IPS-15b (cell line): ENCODE measurements around the gene POU2F1.

Experiments
- H3K27me3 ChIP-seq: one replicate; pipeline ENCODE4 v1.6.1; 2013; ENCODE audit warnings: low read length; ENCODE audit not compliant: control insufficient read depth, insufficient read depth
- H3K36me3 ChIP-seq: one replicate; pipeline ENCODE4 v1.6.1; 2013; ENCODE audit warnings: low read length; ENCODE audit not compliant: control insufficient read depth, insufficient read depth
- H3K4me1 ChIP-seq: one replicate; pipeline ENCODE4 v1.6.1; 2013; ENCODE audit warnings: mild to moderate bottlenecking, low read length; ENCODE audit not compliant: control insufficient read depth, insufficient read depth
- H3K4me3 ChIP-seq: one replicate; pipeline ENCODE4 v1.5.1; 2013; ENCODE audit warnings: low read depth, low read length
- H3K9ac ChIP-seq: one replicate; pipeline ENCODE4 v1.6.1; 2013; ENCODE audit warnings: low read depth, mild to moderate bottlenecking, low read length
- H3K9me3 ChIP-seq: one replicate; pipeline ENCODE4 v1.6.1; 2013; ENCODE audit warnings: mild to moderate bottlenecking, low read length; ENCODE audit not compliant: control insufficient read depth, insufficient read depth

POU2F1 gene

DNA sequence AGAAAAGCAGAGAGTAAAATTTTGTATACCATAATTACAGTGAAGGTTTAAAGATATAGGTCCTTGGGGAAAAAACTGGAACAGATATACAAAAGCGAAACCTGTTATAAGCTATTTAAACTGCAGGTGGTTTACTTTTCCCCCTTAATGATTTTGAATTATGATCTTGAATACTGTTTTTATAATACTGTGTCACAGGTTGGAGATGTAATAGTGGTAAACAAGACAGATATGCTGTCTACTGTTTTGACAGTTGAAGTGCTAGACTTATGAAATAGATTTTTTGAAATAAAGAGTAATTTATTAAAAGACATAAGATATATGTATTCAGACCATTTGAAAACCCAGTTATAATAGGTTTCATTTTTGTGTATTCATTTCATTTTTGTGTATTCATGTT, 168.3 kb downstream of the POU2F1 start:
- no peaks in the 10 kb centered on the region for H3K4me1 ChIP-seq
- H3K36me3 ChIP-seq: peaks cover 3% of the 10 kb centered on the region
- no peak overlapping the region for H3K4me3 ChIP-seq
- H3K27me3 ChIP-seq: no peaks in the 10 kb centered on the region
- no peak overlapping the region for H3K9ac ChIP-seq
- no peaks in the 10 kb centered on the region for H3K9me3 ChIP-seq

DNA sequence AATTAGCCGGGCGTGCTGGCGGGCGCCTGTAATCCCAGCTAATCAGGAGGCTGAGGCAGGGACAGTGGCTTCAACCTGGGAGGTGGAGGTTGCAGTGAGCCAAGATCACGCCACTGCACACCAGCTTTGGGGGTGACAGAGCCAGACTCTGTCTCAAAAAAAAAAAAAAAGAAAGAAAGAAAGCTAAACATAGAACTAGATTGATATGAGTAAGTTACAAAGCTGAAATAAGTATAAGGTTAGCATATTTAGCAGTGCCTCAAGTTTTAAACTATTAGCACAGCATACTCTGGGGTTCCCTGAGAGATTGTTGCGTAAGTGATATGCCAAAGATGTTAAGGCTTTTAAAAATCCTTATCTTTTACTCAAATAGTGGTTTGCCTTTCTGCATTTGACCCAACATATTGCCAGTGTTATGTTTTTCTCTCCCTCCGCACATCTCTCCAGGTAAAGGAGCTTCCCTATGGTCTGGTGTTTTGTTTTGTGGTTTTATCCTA, 171.6 kb downstream of the POU2F1 start:
- Histone ChIP-seq H3K9ac (no peak overlapping the region), H3K36me3 (peaks cover 3% of the 10 kb centered on the region), H3K4me1 (no peaks in the 10 kb centered on the region), H3K27me3 (no peaks in the 10 kb centered on the region), H3K9me3 (no peaks in the 10 kb centered on the region), H3K4me3 (no peak overlapping the region)

DNA sequence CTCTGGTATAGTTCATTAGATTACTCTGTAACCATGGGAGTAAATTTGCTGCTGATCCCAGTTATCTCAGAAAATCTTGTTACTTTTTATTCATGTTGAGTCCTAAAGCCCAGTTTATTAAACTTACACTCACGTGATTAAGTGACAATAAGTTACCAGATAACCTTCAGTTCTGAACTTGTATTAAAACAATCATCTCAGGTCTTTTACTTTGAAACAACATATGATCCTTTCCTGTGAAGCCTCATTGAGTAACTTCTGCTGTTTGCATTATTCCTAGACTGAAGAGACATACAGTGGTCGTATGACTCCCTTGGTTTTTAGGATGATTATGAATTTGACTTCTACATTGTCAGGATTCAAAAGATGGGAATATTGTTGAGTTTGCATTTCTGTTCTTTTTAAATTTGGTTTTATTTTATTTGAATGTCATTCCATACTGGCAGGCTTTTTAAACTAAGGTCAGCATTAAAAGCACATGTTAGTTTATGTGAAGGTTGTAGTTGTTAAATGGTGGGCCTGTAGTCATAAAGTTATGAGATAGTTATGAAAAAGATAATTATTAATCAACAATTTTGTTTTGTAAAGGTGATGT, 179.8 kb downstream of the POU2F1 start:
- no peak overlapping the region for H3K4me3 ChIP-seq
- H3K9me3 ChIP-seq: no peaks in the 10 kb centered on the region
- H3K4me1 ChIP-seq: no peaks in the 10 kb centered on the region
- no peaks in the 10 kb centered on the region for H3K36me3 ChIP-seq
- no peaks in the 10 kb centered on the region for H3K27me3 ChIP-seq
- H3K9ac ChIP-seq: no peak overlapping the region

DNA sequence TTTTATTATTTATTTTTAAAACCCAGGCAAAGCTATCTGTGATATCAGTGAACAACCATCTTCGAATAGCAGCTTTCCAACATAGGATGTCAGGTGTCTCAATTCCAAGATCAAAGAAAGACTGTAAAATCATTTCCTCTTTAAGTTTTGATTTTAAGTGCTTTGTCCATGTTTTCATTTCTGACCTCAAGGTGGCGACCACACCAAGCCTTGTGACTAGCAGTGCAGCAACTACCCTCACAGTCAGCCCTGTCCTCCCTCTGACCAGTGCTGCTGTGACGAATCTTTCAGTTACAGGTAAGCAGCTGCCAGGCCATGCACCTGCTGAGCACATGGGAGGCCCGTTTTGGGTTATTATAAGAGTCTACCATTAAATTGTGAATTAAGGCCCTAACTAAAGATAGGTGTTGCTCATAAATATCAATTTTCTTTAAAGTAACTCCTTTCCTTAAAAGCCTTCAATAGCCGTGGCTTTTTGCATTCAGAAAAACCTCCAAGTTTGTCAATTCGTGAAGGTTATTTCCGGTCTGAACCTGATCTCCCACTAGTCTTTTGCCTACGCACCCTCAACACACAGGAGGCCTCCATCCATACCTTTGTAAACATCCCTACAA, 180.7 kb downstream of the POU2F1 start:
- H3K4me3 ChIP-seq: no peak overlapping the region
- no peaks in the 10 kb centered on the region for H3K36me3 ChIP-seq
- no peaks in the 10 kb centered on the region for H3K4me1 ChIP-seq
- no peaks in the 10 kb centered on the region for H3K9me3 ChIP-seq
- no peak overlapping the region for H3K9ac ChIP-seq
- no peaks in the 10 kb centered on the region for H3K27me3 ChIP-seq

DNA sequence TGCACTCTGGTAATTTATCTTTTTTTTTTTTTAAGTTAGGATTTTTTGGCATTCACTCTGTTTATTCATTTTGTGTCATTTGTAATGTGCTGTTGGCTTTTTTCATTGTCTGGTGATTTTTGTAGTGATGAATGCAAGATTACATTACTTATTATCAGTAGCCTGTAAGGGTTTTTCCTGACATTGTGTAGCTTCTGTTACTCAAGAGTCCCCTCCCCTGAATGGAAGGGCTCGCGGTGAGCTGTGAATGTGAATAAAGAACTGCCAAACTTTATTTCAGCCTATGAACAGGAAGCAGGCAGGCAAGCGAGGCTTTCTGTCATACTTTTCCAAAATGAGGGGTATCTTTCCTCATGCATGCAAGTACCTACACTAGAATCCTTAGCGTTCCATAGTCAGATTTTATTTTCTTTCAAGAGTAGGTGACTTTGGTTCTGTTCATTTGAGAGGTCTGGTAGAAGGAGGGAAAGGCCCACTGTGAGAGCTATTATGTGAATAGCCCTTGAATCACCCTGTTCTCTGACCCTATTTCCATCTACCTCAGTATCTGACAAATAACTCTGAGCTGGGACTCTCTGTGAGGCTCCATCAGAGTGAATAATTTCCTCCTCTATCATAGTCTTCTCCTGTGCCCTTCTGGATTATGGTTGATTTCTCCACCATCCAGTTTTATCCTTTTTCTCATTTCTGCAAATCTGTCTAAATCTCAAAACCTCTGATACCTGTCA, 183.6 kb downstream of the POU2F1 start:
- no peaks in the 10 kb centered on the region for H3K27me3 ChIP-seq
- H3K36me3 ChIP-seq: no peaks in the 10 kb centered on the region
- H3K9ac ChIP-seq: no peak overlapping the region
- no peak overlapping the region for H3K4me3 ChIP-seq
- no peaks in the 10 kb centered on the region for H3K9me3 ChIP-seq
- H3K4me1 ChIP-seq: no peaks in the 10 kb centered on the region

DNA sequence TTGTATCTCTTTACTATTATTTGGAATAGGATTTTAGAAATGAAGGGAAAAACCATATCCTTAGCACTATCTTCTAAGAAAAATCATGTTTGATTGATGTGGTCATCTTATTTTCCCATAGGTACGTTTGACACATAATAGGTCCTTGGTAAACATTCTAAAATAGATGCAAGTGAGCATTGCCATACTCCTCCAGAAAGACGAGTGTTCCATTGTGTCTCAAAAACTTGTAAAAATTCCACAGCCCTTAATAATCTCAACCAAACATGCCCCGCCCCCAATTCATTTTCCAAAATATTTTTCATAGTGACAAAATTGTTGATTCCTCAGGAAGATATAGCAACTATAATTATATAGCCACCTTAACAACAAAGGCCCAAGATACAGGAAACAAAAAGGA, 184.2 kb downstream of the POU2F1 start:
- Histone ChIP-seq H3K9me3 (no peaks in the 10 kb centered on the region), H3K4me3 (no peak overlapping the region), H3K36me3 (no peaks in the 10 kb centered on the region), H3K9ac (no peak overlapping the region), H3K27me3 (no peaks in the 10 kb centered on the region), H3K4me1 (no peaks in the 10 kb centered on the region)

DNA sequence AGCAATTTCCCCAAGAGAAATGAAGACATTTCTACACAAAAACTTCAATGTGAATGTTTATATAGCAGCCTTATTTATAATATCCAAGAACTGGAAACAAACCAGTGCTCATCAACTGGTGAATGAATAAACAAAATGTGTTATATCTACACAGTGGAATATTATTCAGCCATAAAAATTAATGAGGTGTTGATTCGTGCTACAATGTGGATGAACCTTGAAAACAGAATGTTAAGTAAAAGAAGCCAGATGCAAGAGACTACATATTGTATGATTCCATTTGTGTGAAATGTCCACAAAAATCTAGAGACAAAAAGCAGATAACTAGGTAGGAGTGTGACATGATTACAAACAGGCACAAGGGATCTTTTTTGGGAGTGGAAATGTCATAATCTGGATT, 187.7 kb downstream of the POU2F1 start:
- Histone ChIP-seq H3K9me3 (no peaks in the 10 kb centered on the region), H3K36me3 (peaks cover 9% of the 10 kb centered on the region), H3K4me1 (no peaks in the 10 kb centered on the region), H3K4me3 (no peak overlapping the region), H3K27me3 (no peaks in the 10 kb centered on the region), H3K9ac (no peak overlapping the region)

DNA sequence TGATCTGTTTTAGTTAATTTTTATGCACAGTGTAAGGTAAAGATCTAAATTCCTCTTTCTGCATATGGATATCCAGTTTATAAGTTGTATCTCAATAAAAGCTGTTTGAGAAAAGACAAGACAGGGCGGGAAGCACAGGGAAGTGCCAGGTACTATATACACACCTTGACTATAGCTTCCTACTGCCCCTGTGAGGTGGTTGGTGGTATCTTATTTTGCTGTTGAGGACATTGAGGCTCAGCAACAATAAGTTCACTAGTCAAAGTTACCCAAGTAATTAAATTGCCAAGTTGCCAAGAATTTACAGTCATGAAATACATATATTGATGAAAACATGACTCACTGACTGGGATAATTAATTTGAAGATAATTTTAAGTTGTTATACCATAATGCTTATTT, 188.5 kb downstream of the POU2F1 start:
- peaks cover 9% of the 10 kb centered on the region for H3K36me3 ChIP-seq

DNA sequence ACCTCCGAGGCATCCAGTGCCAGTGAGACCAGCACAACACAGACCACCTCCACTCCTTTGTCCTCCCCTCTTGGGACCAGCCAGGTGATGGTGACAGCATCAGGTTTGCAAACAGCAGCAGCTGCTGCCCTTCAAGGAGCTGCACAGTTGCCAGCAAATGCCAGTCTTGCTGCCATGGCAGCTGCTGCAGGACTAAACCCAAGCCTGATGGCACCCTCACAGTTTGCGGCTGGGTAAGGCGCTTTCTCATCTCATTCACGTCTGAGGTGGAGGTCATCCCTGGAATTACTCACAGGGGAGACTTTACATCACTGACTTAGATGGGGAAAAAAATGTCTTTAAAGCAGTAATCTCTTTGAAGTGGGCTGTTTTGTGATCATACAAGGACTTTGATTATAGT, 191.4 kb downstream of the POU2F1 start:
- no peaks in the 10 kb centered on the region for H3K27me3 ChIP-seq
- no peak overlapping the region for H3K4me3 ChIP-seq
- no peak overlapping the region for H3K9ac ChIP-seq
- no peaks in the 10 kb centered on the region for H3K4me1 ChIP-seq
- H3K36me3 ChIP-seq: peaks cover 9% of the 10 kb centered on the region
- H3K9me3 ChIP-seq: no peaks in the 10 kb centered on the region

More for the DNA sequence above, 188.5 kb downstream of the POU2F1 start:
- H3K27me3 ChIP-seq: no peaks in the 10 kb centered on the region
- H3K9ac ChIP-seq: no peak overlapping the region
- H3K4me1 ChIP-seq: no peaks in the 10 kb centered on the region
- no peaks in the 10 kb centered on the region for H3K9me3 ChIP-seq
- no peak overlapping the region for H3K4me3 ChIP-seq

DNA sequence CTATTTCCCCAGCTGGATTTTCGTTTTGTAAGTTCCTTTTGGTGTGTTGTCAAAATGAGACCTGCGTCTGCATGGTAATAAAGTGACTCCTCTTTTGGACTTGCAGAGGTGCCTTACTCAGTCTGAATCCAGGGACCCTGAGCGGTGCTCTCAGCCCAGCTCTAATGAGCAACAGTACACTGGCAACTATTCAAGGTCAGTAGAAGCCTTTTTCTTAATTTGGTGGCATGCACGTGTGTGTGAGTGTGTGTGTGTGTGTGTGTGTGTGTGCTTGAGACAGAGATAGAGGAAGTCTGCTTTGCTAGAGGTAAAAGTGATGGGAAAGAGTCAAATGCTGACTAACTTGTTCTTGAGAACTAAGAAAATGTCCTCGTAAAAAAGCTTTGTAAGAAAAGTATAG, 192.2 kb downstream of the POU2F1 start:
- H3K9ac ChIP-seq: no peak overlapping the region
- H3K4me1 ChIP-seq: no peaks in the 10 kb centered on the region
- no peaks in the 10 kb centered on the region for H3K9me3 ChIP-seq
- peaks cover 9% of the 10 kb centered on the region for H3K36me3 ChIP-seq
- no peaks in the 10 kb centered on the region for H3K27me3 ChIP-seq
- H3K4me3 ChIP-seq: no peak overlapping the region

DNA sequence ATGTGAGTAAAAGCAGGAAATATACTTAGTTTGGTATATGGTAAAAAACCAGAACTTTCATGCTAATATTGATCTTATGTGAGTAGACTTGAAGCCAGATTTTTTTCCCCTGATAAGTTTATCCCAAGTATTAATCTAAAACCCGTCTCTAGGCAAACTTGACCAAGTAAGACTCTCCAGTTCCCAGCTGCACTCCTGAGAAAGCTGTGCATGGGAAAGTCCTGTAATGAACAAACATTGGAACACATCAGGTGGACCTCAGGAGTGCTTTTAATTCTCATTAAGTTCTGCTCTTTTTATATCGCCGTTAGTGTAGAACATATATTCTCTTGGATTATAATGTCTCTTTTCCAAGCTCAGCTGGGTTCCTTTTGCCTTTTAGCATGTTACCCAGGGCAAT, 192.6 kb downstream of the POU2F1 start:
- Histone ChIP-seq H3K9me3 (no peaks in the 10 kb centered on the region), H3K4me1 (no peaks in the 10 kb centered on the region), H3K9ac (no peak overlapping the region), H3K36me3 (peaks cover 9% of the 10 kb centered on the region), H3K4me3 (no peak overlapping the region), H3K27me3 (no peaks in the 10 kb centered on the region)

DNA sequence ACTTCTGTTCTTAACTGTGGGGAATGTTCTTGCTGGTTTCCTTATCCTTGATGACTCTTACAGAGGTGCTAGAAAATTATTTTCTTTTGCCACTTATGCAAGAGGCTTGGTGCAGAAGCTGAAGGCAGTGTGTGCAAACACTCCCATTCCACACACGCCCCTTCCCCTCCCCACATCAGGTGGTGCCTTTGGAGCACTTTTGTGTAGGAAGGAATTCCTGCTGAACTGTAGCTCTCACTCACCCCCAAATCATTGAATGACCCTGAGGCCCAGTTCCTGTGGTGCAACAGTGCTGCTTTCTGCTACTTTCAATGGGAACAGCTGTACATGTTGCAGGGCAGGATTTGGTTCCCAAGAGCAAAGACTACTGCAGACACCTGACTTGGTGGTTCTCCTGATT, 195.8 kb downstream of the POU2F1 start:
- Histone ChIP-seq H3K4me1 (no peaks in the 10 kb centered on the region), H3K36me3 (peaks cover 9% of the 10 kb centered on the region), H3K9ac (no peak overlapping the region), H3K27me3 (no peaks in the 10 kb centered on the region), H3K4me3 (no peak overlapping the region), H3K9me3 (no peaks in the 10 kb centered on the region)
